ENCODE results near the gene KRT23. TPM values are rescaled to one million over a fixed set of nuclear protein-coding genes. Genes with fewer than 3 reads are reported as not detected.

The KRT23 gene
- total RNA-seq, 1 experiment from 2014 or later: not detected

GRCh38 chr17:40958086-40958953, 20.9 kb upstream of the KRT23 start:
- intact Hi-C loops (cut with micrococcal nuclease; ENCODE audit: unreplicated experiment): loop anchor here (1.0 to 5.0 kb wide), 3 partner anchors 43 to 89 kb away; partner anchors contain the start of gene KRTAP2-1
- CTCF ChIA-PET: no interaction called here
- H3K4me1 ChIP-seq (replicated peaks; ENCODE audit: insufficient read depth): peaks cover 68% of the 10 kb centered on the region

GRCh38 chr17:40956401-40957254, 19.2 kb upstream of the KRT23 start:
- Histone ChIP-seq H3K27ac (peak overlapping the region; percentile 98), H4K20me1 (ENCODE audit: insufficient read depth) (no peaks in the 10 kb centered on the region), H2AFZ (no peak overlapping the region), H3K79me2 (ENCODE audit: low read depth) (0 out of 2 replicates have a peak, but pooled peaks cover 5% of the 10 kb centered on the region), H3F3A (ENCODE audit: insufficient read depth, low read depth) (peaks cover 57% of the 10 kb centered on the region), H3K27me3 (ENCODE audit: insufficient read depth, low read depth) (no peaks in the 10 kb centered on the region), H3K9me2 (ENCODE audit: insufficient read depth) (no peaks in the 10 kb centered on the region), H3K4me1 (replicated peaks; ENCODE audit: insufficient read depth) (peaks cover 85% of the 10 kb centered on the region), H3K4me2 (peak overlapping the region; percentile 74), H3K4me3 (peak overlapping the region; percentile 33; the same call in 1 of the 2 replicates), H3K9me3 (ENCODE audit: insufficient read depth, low read depth) (no peaks in the 10 kb centered on the region; the same call in 1 of the 2 replicates), H3K36me3 (ENCODE audit: low read depth) (no peaks in the 10 kb centered on the region)
- no peak for TF ChIP-seq EZH2 (IDR thresholded peaks at IDR 0.05; ENCODE audit: low read depth)
- no peak for TF ChIP-seq CTCF (conservative IDR thresholded peaks at IDR 0.05)
- intact Hi-C loops (cut with micrococcal nuclease; ENCODE audit: unreplicated experiment): loop anchor here (5.0 kb wide), 1 partner anchor 91 kb away; the partner anchor contains the start of gene KRTAP2-1
- ChIA-PET POLR2A (ENCODE audit: unreplicated experiment) (interaction anchor here (0.6 kb wide), 1 partner anchor 588 kb away, joined by 4 read pairs; no protein-coding TSS in a partner anchor), CTCF (no interaction called here)
- TSS peak; percentile 82 for BruUV-seq (replicated peaks)
- peak; percentile 33 to 100 for DNase-seq

More at GRCh38 chr17:40958086-40958953, 20.9 kb upstream of the KRT23 start:
- Histone ChIP-seq H2AFZ (no peak overlapping the region), H3K9me3 (ENCODE audit: insufficient read depth, low read depth) (peaks cover 7% of the 10 kb centered on the region), H3K9me2 (ENCODE audit: insufficient read depth) (no peaks in the 10 kb centered on the region), H3K36me3 (ENCODE audit: low read depth) (no peaks in the 10 kb centered on the region), H3F3A (ENCODE audit: insufficient read depth, low read depth) (peaks cover 44% of the 10 kb centered on the region), H3K79me2 (ENCODE audit: low read depth) (0 out of 2 replicates have a peak, but pooled peaks cover 5% of the 10 kb centered on the region), H3K27ac (peak overlapping the region; percentile 98), H3K4me2 (peak overlapping the region; percentile 73), H4K20me1 (ENCODE audit: insufficient read depth) (no peaks in the 10 kb centered on the region), H3K27me3 (ENCODE audit: insufficient read depth, low read depth) (no peaks in the 10 kb centered on the region), H3K4me3 (peak overlapping the region; percentile 33; the same call in 1 of the 2 replicates)
- no TSS peak for BruUV-seq (replicated peaks)
- no peak for TF ChIP-seq CTCF (conservative IDR thresholded peaks at IDR 0.05)
- no peak for TF ChIP-seq EZH2 (IDR thresholded peaks at IDR 0.05; ENCODE audit: low read depth)
- DNase-seq: peak; percentile 49 to 89
- POLR2A ChIA-PET (ENCODE audit: unreplicated experiment): no interaction called here

GRCh38 chr17:40953881-40954280, 16.4 kb upstream of the KRT23 start:
- peak overlapping the region; percentile 98 for H3K27ac ChIP-seq
- no peaks in the 10 kb centered on the region for H4K20me1 ChIP-seq (ENCODE audit: insufficient read depth)
- H3K9me2 ChIP-seq (ENCODE audit: insufficient read depth): no peaks in the 10 kb centered on the region
- no peak for TF ChIP-seq CTCF (conservative IDR thresholded peaks at IDR 0.05)
- H3F3A ChIP-seq (ENCODE audit: insufficient read depth, low read depth): peaks cover 54% of the 10 kb centered on the region
- H3K79me2 ChIP-seq (ENCODE audit: low read depth): 0 out of 2 replicates have a peak, but pooled peaks cover 5% of the 10 kb centered on the region
- H3K4me2 ChIP-seq: peak overlapping the region; percentile 54
- BruUV-seq (replicated peaks): no TSS peak
- no peaks in the 10 kb centered on the region for H3K9me3 ChIP-seq (ENCODE audit: insufficient read depth, low read depth)
- H3K27me3 ChIP-seq (ENCODE audit: insufficient read depth, low read depth): no peaks in the 10 kb centered on the region
- no peak overlapping the region for H2AFZ ChIP-seq
- no peaks in the 10 kb centered on the region for H3K36me3 ChIP-seq (ENCODE audit: low read depth)
- intact Hi-C loops (cut with micrococcal nuclease; ENCODE audit: unreplicated experiment): no loop called here
- peak in 1 of 2 experiments; percentile 98 for DNase-seq
- POLR2A ChIA-PET (ENCODE audit: unreplicated experiment): no interaction called here
- H3K4me1 ChIP-seq (replicated peaks; ENCODE audit: insufficient read depth): peaks cover 74% of the 10 kb centered on the region
- CTCF ChIA-PET: no interaction called here
- no peak overlapping the region for H3K4me3 ChIP-seq
